Upper lobe of left lung (tissue), 6 donors: ENCODE measurements around the gene BABAM2. TPM values are rescaled to one million over a fixed set of nuclear protein-coding genes. Genes with fewer than 3 reads are reported as not detected.

Source experiments
- ATAC-seq, 2 donors: fragments of 200-7000 bp; cut with Tn5 transposase; one replicate each; pipeline ENCODE4 v1.9.1; 2022; ENCODE audit warnings: mild to moderate bottlenecking in 2 of 2, moderate library complexity in 2 of 2; ENCODE audit not compliant: low FRiP score in 2 of 2
- DNase-seq, 2 donors: peaks; one replicate each; pipeline ENCODE4 v3.0.0-alpha.2; 2019 to 2020
- H3K27ac ChIP-seq, 4 donors: fragments of 200-600 bp; sonication (generic); one replicate each; pipeline ENCODE4 v1.5.1; 2016 to 2019
- H3K27me3 ChIP-seq, 4 donors: fragments of 200-600 bp; sonication (generic); one replicate each; pipeline ENCODE4 v1.5.1; 2017 to 2019
- H3K36me3 ChIP-seq, 4 donors: fragments of 200-600 bp; sonication (generic); one replicate each; pipeline ENCODE4 v1.5.1; 2016 to 2019
- H3K4me1 ChIP-seq, 4 donors: fragments of 200-600 bp; sonication (generic); one replicate each; pipeline ENCODE4 v1.5.1; 2018 to 2019
- H3K4me3 ChIP-seq, 4 donors: fragments of 200-600 bp; sonication (generic); one replicate each; pipeline ENCODE4 v1.5.1; 2017 to 2019; ENCODE audit warnings: mild to moderate bottlenecking in 2 of 4, moderate library complexity in 1 of 4
- H3K9me3 ChIP-seq, 4 donors: fragments of 200-600 bp; sonication (generic); one replicate each; pipeline ENCODE4 v1.5.1; 2018 to 2019
- EP300 ChIP-seq, 4 donors: sonication (generic); formaldehyde crosslinking; IDR thresholded peaks; one replicate each; pipeline ENCODE4 v1.5.1; 2017; ENCODE audit warnings: antibody characterized with exemption in 4 of 4, control low read depth in 2 of 4
- POLR2A ChIP-seq, 4 donors: fragments of 450-650 bp; IDR thresholded peaks; one replicate each; pipeline ENCODE4 v1.5.1; 2016 to 2017; ENCODE audit warnings: antibody characterized with exemption in 4 of 4, mild to moderate bottlenecking in 2 of 4
- POLR2AphosphoS5 ChIP-seq, 2 donors: sonication (generic); formaldehyde crosslinking; IDR thresholded peaks; one replicate each; pipeline ENCODE4 v1.5.1; 2017; ENCODE audit warnings: antibody characterized with exemption in 2 of 2
- WGBS, 2 donors: methylation state at CpG; one replicate each; pipeline ENCODE4 v1.1.5; 2017 to 2018; 5-methylcytosine and 5-hydroxymethylcytosine counted together
- total RNA-seq, 6 donors: library from RNA; depleted of rRNA in 4 of 6; stranded (reverse); fragments of >200 nt in 4 of 6; gene quantifications; one replicate each; pipeline versions ENCODE4 v1.1.0 to v1.2.1, GENCODE V29; 2016 to 2021
- TF ChIP-seq, protein P1 (sequence below), 6 experiments: fragments of 450-650 bp in 4 of 6; fragments of 200-600 bp in 2 of 6; sonication (generic) in 2 of 6; IDR thresholded peaks; one replicate each; pipeline ENCODE4 v1.5.1; 2016 to 2019; ENCODE audit warnings: antibody characterized with exemption in 6 of 6
- donor health status: DM: no; HTN: no; CAD: no; lungs with moderate emphysema.
- donor health status: DM: no; HTN: yes; CAD: no; lungs with severe emphysema.

BABAM2 gene
- total RNA-seq, 6 donors from 2014 or later, result 23.0 to 44.0 (median 38.2) TPM

DNA sequence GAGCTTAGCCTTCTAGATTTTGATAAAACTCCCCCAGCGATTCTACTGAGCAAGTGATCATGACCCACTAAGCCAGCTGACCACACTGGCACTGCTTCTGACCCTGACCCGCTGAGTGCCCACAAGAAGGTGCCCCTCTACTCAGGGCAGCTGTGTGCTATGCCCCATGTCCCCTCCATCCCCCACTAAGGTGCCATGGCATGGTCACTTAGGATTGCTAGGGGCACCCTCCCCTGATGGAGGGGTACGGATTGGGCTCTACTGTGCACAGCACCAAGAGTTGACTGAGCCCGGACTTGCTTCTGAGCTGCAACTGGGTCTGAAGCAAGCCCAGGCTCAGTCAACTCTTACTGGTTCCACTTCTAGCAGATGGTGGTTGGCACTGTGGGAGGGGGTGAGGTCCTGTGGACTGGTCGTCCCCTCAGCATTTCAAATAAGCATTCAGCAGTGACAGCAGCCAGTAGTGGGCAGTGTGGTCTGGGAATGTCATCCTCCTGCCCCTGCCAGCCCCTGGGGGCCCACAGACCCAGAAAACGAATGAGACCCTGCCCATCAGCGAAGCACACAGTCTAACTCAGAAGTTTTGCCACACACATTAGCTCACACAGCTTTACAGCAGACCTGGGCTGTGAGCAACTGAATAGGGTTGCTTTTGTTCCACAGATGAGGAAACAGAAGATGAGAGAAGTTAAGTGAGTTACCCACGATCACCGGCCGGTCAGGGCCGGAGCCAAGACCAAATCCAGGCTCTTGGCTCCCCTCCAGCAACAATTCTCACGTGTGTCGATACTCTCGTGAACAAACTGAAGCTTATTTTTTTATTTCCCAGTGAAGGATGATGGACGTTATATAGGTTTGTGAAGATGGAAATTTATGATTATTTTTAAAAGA is 450.0 kb downstream of the BABAM2 start:
- Histone ChIP-seq H3K27ac (no peak overlapping the region), H3K9me3 (no peaks in the 10 kb centered on the region), H3K36me3 (no peaks in the 10 kb centered on the region), H3K4me3 (no peak overlapping the region), H3K27me3 (no peaks in the 10 kb centered on the region), H3K4me1 (peaks cover 0 to 16% (median 4%) of the 10 kb centered on the region in 4 donors)
- ATAC-seq, result no peak
- no peak for TF ChIP-seq EP300 (IDR thresholded peaks at IDR 0.05)
- TF ChIP-seq, protein P1, sequence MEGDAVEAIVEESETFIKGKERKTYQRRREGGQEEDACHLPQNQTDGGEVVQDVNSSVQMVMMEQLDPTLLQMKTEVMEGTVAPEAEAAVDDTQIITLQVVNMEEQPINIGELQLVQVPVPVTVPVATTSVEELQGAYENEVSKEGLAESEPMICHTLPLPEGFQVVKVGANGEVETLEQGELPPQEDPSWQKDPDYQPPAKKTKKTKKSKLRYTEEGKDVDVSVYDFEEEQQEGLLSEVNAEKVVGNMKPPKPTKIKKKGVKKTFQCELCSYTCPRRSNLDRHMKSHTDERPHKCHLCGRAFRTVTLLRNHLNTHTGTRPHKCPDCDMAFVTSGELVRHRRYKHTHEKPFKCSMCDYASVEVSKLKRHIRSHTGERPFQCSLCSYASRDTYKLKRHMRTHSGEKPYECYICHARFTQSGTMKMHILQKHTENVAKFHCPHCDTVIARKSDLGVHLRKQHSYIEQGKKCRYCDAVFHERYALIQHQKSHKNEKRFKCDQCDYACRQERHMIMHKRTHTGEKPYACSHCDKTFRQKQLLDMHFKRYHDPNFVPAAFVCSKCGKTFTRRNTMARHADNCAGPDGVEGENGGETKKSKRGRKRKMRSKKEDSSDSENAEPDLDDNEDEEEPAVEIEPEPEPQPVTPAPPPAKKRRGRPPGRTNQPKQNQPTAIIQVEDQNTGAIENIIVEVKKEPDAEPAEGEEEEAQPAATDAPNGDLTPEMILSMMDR (IDR thresholded peaks at IDR 0.05), result no peak
- no peak for TF ChIP-seq POLR2AphosphoS5 (IDR thresholded peaks at IDR 0.05)
- TF ChIP-seq POLR2A (IDR thresholded peaks at IDR 0.05), result no peak
- 77 to 79% methylated on average over 13 to 15 of the region's 15 CpGs for WGBS, 2 donors
- DNase-seq, result no peak

DNA sequence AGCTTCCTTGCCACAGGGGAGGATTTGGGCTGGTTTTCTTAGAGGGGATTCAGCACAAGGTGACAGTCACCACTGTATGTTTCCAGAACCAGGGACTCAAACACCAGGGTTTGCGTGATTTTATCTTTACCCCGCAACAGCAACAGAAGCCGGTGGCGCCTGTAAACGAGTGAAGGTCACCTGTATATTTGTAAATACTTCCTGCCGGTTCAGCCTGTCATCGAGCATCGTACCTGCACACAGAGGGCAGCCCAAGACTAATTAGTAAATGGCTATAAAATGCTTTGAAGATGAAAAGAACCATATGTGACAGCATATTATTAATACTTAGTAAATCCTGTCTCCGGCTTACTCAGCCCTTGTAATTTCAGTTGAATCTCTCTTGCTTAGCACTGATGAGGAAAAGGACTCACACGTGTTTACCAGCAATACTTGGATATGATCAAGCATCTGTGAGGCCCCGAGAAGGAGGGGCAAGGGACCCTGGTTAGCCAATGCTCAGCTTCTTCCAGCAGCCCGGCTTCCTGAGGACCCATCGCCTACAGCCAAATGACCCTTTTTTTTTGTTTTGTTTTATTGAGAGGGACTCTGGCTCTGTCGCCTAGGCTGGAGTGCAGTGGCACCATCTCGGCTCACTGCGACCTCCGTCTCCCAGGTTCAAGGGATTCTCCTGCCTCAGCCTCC is 450.8 kb downstream of the BABAM2 start:
- no peak for DNase-seq
- TF ChIP-seq, protein P1 (IDR thresholded peaks at IDR 0.05), result no peak
- no peak for TF ChIP-seq POLR2A (IDR thresholded peaks at IDR 0.05)
- no peak for TF ChIP-seq EP300 (IDR thresholded peaks at IDR 0.05)
- TF ChIP-seq POLR2AphosphoS5 (IDR thresholded peaks at IDR 0.05), result no peak

DNA sequence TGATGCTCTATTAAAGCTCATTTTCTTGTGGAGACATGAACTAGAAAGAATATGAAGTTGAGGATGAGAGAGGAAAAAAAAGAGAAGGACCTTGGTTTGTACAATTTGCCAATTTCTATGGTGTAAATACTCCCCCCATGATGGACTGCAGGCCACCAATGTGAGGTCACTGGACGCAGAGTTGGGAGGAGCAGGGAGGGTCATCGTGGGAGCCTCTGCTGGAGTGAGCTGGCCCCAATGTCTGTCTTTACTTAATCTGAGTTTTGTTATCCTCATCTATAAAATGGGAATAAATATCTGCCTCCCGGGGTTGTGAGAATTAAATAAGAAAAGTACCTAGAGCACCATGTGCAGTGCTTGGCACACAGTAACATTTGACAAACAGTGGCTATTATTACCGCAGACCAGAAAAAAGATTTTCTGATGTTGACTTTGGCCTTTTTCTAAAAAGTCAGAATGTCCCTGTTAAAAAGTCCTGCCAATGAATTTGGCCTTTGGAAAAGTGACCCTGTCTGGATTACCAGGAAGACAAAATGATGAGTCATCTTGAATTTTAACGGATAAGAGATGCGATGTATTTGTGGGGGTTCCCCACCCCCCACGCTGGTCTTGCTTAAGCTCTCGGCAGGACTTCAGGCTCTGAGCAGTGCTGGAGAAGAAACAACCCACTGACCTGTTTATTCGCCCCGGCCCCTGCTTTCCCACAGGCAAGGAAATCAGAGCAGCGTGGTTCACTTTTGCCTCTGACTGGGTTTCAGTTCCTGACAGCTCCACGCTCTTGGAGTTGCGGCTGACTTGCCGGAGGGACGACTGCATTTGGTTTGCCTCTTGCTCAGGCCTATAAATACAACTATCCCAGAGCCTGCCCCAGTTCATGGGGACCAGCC is 451.8 kb downstream of the BABAM2 start:
- no peaks in the 10 kb centered on the region for H3K9me3 ChIP-seq

More for the DNA sequence above, 450.8 kb downstream of the BABAM2 start:
- Histone ChIP-seq H3K27ac (peak overlapping the region in 1 of 4 donors; percentile 37), H3K27me3 (no peaks in the 10 kb centered on the region), H3K36me3 (no peaks in the 10 kb centered on the region), H3K4me1 (peaks cover 0 to 16% (median 4%) of the 10 kb centered on the region in 4 donors), H3K4me3 (no peak overlapping the region), H3K9me3 (no peaks in the 10 kb centered on the region)
- 81 to 83% methylated on average over 17 of the region's 17 CpGs for WGBS, 2 donors
- ATAC-seq, result no peak

More for the DNA sequence above, 451.8 kb downstream of the BABAM2 start:
- WGBS, 2 donors, result 56 to 59% methylated on average over 15 of the region's 15 CpGs
- DNase-seq (peak in 1 of 2 donors; percentile 39), ATAC-seq (peak; percentile 6 to 57)
- Histone ChIP-seq H3K36me3 (no peaks in the 10 kb centered on the region), H3K27me3 (no peaks in the 10 kb centered on the region), H3K27ac (peak overlapping the region in 2 of 4 donors; percentile 23 to 51), H3K4me3 (no peak overlapping the region), H3K4me1 (peaks cover 0 to 16% (median 4%) of the 10 kb centered on the region in 4 donors)
- TF ChIP-seq POLR2A (IDR thresholded peaks at IDR 0.05) (no peak), POLR2AphosphoS5 (IDR thresholded peaks at IDR 0.05) (peak; percentile 40 to 52), EP300 (IDR thresholded peaks at IDR 0.05) (no peak)
- TF ChIP-seq, protein P1 (IDR thresholded peaks at IDR 0.05), result no peak
